Stimulated activated CD8-positive, alpha-beta memory T cell treated with anti-CD3 and anti-CD28 coated beads, Interleukin-15, amount 100 ng/mL, for 4 hours (primary cell): Measurements from ENCODE around the gene SLC9A3.

ENCODE experiments used
- DNase-seq, 2 donors: peaks; one replicate each; pipeline ENCODE4 v3.0.0-alpha.2; 2020; ENCODE audit warnings: low read depth in 2 of 2

The SLC9A3 gene

DNA sequence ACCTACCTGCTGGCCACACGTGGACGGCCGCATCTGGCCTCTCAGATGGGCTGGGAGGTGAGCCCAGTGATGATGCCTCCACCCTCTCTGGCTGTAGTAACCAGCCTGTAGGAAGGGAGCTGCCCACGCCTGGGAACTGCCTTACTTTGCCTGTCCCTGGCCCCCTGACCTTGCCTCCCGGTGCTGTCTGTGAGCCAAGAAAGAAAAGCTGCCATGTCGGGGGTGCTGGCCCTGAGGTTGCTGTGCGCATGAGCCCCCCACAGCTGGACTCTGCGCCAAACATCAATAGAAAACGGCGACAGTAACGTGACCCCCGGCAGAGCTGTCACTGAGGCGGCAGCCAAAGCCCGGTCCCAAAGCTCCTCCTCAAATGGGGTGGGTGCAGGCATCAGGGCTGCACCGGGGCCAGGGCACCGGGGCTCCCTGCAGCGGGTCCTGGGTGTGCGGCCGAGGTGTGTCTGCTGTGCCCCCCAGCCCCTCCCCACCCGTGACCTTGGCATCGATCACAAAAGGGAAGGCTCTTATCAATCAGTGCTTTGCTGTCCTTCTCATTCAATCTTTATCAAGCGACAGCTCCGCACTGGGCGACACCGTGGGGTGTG, 15.3 kb upstream of the SLC9A3 start:
- DNase-seq = no peak

DNA sequence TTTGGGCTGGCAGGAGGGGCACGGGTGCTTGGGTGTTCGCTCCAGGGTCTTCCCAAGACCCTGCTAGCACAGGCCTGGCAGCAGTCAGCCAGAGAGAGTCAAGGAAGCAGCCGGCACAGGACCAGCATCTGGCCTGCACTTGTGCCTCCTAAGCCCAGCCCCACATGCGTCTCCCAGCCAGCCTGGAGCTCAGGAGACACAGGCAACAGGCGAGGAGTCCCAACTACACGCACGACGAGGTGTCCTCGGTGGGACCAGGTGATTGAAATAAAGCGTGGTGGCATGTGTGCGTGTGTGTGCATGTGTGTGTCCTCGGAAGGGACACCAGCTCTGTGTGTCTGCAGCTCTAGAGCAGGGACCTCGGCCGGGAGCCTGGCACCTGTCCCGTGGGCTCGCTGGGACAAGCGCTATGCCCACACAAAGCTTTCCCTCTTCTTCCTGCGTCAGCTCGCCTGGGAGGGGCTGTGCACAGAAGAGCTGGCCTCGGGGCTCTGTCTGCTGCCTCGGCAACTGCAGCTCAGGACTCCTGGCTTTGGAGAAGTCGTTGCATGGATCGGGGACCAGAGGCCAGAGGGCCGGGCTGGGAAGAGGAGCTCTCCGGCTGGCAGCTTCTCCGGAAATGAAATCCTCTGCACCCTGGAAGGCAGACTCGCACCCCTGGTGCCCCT, 14.7 kb upstream of the SLC9A3 start:
- DNase-seq = no peak

DNA sequence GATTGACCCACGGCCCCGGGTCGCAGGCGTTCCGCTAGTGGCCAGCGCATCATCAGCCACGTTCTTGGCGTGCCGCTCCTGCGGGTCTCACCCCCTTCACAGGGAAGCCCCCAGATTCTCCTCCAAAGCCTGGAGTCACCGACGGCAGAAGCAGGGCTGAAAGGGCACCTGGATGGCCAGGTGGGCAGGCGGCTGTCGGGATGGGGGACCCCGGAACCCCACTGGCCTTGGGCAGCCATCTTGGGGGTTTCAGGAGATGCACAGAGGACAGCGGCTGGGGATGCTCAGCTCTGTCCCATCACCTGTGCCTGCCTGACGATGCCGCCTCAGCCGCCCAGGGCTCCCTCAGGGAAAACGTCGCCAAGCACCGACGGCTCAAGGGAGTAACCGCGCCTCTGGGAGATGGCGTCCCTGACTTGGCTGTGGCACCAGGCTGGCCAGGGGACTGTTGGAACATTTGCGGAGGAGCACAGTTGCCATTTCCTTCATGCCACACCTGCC, 14.1 kb upstream of the SLC9A3 start:
- DNase-seq = no peak

DNA sequence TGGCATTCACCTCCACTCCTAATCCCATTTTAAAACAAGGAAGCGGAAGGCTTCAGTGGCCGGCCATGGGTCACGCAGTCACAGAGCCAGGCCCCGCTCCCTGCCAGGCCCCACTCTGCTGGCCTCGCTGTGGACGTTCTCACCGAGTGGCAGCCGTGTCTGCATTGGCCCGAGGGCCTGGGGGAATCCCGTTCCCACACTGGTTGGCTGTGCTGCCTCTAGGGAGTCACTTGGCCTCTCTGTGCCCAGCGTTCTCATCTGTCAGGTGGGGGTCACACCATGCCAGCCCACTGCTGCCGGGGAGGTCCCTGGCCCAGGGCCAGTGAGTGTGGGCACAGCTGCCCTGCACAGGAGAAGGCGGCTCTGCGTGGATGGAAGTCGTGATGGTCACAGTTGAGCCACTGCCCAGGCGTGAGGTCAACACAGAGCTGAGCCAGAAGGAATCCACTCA, 13.4 kb upstream of the SLC9A3 start:
- no peak for DNase-seq

DNA sequence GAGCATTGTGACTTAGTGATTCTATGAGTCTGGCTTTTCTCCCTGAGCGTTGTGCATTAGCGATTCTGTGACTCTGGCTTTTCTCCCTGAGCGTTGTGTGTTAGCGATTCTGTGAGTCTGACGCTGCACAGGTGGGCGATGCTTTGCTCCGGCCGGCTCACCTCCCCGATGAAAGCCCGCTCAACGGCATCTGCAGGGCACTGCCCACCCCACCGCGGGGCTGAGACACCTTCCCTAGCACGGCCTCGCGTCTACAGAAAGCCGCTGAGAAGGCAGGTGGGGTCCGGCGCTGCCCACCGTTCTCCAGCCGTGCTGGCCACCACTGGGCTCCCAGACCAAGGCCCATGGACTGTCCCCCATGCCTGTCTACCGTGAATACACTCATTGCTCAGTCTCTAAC, 12.8 kb upstream of the SLC9A3 start:
- no peak for DNase-seq

DNA sequence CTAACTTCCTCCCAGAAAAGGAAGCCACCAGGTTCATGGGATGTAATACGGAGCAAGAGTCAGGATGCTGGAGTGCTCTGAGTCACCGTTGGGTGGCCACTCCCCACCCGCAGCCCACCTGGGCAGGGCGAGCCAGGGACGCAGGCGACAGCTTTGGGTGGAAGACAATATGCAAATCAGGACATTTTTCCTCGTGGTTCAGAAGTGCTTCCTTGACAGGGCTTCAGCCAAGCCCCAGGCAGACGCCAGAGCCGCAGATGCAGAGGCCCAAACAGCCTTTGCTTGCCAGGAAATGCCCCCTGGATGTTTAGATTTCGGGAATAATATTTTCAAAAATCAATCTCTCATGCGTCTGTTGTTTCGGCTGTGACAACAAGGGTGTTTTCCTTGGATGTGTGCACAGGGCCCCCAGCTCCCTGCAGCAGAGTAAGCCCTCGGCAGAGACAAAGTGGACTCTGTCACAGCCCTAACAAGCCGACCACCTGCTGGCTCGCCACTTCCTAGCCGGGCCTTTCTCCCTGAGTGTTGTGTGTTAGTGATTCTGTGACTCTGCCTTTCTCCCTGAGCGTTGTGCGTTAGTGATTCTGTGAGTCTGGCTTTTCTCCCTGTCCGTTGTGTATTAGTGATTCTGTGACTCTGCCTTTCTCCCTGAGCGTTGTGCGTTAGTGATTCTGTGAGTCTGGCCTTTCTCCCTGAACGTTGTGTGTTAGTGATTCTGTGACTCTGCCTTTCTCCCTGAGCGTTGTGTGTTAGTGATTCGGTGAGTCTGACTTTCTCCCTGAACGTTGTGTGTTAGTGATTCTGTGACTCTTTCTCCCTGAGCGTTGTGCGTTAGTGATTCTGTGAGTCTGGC, 11.8 kb upstream of the SLC9A3 start:
- no peak for DNase-seq

- no peak for DNase-seq
These were observed 10.8 kb upstream of the SLC9A3 start for GRCh38 chr5:534743-535671.

GRCh38 chr5:533955-534742, 9.9 kb upstream of the SLC9A3 start:
- DNase-seq = no peak

GRCh38 chr5:533243-533954, 9.2 kb upstream of the SLC9A3 start:
- no peak for DNase-seq

DNA sequence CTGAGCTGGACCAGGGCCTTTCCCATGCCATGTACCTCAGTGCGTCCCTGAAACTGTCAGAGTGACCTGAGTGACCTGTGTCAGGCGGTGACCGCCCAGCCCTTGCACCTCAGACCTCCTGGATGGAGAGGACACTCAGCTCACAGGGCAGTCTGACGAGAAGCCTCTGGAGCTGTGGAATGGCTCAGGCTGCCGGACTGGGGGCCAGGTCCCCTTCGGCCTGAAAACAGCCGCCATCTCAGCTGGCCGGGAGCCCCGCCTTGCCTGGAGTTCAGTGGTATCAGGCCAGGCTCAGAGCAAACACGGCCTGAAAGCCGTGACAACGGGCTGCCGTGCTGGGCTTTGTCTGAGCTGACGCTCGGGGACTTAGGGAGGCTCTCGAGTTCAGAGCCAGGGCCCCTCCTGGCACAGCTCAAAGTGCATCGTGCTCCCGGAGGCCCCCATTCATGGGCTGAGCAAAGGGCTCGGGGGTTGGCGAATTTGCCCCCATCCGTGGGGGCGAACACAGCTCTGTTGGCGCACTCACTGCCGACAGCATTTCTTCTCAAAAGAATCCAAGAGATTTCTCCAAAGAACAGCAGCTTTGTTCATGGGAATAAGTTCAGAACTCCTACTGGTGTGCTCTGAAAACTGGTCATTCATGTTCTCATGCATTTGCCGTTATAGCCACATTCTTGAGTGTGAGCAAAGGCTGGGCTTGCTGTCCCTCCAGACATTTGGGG, 8.4 kb upstream of the SLC9A3 start:
- no peak for DNase-seq

GRCh38 chr5:531749-532315, 7.6 kb upstream of the SLC9A3 start:
- no peak for DNase-seq

GRCh38 chr5:531101-531748, 7.0 kb upstream of the SLC9A3 start:
- no peak for DNase-seq

DNA sequence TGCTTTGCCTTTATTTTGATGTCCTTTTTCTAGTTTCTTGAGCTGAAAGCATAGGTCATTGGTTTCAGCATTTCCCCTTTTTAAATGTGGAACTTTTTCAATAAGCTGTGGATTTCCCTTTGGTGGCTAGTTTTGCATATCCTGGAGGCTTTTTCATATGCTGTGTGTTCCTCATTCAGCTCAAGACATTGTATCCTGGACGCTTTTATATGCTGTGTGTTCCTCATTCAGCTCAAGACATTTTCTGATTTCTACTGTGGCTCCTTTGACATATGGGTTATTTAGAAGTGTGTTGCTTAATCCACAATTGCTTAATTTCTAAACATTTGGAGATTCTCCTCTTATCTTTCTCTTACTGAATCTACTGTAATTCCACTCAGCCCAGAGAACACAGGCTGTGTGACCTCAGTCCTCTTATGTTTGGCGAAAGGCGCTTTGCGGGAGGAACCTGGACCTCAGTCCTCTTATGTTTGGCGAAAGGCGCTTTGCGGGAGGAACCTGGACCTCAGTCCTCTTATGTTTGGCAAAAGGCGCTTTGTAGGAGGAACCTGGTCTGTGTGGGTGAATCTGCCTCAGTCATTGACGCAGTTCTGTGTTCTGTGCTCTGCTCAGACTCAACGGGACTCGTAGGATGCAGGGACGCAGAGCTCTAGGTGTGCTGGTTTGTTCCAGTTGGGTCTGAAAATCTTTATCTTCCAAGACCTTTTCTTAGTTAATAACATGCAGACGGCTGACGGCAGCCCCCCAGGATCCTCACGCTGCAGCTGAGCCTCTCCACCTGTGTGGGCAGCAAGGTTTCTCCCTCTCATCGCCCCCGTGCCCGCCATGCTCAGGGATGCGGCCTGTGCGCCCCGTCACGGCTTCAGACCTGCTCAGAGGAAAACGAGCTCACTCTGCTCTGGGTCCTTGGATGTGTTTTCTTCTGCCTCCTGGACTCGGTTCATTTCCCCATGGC, 6.0 kb upstream of the SLC9A3 start:
- DNase-seq = no peak

DNA sequence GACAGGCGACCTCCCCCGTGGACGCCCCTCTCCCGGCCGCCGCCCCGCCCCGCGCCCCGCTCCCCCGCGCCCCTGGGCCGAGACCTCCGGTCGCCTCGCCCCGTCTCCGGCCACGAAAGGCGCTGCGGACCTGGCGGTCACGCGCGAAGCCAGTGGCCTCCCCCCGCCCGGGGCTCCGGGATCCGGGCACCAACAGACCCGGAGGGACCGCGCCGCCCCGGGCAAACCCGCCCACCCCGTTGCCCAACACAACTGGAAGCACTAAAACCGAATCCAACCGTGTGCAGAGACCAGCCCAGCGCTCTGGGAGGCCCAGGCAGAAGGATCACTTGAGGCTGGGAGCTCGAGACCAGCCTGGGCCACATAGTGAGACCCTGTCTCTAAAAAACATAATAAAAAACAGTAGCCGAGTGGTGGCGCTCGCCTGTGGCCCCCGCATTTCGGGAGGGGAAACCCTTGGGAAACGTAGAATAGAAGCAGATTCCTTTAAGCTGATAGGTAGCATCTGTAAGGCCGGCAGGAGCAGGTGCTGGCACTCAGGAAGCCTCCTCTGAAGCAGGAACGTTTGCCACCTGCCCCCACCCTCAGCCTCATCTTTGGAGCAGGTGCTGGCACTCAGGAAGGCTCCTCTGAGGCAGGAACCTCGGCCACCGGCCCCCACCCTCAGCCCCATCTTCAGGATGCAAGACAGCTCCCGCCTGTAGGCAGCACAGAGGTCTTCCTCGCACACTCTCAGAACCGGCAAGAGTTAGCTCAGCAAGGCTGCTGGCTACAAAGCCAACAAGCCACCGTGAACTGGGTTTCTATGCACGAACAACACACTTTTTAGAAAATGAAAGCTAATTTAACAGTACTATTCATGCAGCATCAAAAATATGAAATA, 4.6 kb upstream of the SLC9A3 start:
- DNase-seq = no peak

DNA sequence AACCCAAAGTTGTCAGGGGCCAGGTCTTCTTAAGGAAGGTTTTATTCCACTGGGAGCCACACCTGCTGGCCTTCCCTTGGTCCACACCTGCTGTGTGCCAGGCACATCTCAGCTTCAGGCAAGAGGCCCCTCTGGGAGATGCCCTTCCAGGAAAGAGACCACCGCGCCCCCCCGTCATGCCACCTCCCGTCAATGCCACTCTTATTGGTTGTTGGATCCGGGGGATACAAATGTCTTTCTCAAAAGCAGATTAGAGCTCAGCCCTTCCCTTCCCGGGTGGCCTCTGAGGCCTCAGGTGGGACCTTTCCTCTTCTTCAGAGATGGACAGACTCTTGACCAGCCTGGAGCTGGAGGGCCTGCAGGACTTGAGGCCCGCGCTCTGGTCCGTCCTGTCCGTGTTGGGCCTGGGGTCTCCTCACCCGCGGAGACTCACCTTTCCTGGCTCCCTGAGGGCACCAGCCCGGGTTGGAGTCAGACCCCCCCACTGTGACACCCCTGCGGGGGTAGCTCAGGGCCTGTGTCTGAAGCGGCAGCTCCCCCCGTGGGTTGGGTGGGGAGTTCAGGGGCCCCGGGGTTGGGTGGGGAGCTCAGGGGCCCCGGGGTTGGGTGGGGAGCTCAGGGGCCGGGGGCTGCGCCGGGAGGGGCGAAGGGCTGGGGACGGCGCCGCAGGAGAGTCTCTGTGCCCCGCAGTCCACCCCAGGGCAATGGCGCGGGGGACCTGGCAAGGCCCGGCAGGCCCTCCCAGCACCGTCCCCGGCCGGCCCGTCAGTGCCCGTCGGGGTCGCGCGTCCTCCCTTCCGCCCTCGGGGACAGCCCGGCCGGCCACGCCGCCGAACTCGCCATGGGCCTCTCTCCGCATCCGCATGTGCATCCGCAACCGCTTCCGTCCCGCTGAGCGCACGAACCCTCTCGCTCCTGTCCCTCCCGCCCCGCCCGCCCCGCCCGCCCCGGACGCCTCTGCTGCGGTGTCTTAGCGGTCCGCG, 3.7 kb upstream of the SLC9A3 start:
- no peak for DNase-seq
